ENCODE results near the gene ADAMTS6. TPM values are rescaled to one million over a fixed set of nuclear protein-coding genes. Genes with fewer than 3 reads are reported as not detected.

The ADAMTS6 gene
- polyA plus RNA-seq, 3 donors = 0.01 TPM; not detected in 2

GRCh38 chr5:65121880-65122436 is 359.8 kb downstream of the ADAMTS6 start:
- Mint-ChIP-seq H3K9me3 (peaks cover 2 to 20% (median 9%) of the 10 kb centered on the region in 7 donors), H3K27ac (no peak overlapping the region), H3K4me1 (no peaks in the 10 kb centered on the region), H3K4me3 (no peak overlapping the region), H3K27me3 (ENCODE audit: low read depth in 3 of 3) (peaks cover 0 to 2% (median 0%) of the 10 kb centered on the region in 3 donors), H3K36me3 (no peaks in the 10 kb centered on the region)
- Histone ChIP-seq H2AFZ (ENCODE audit: insufficient read depth, low read depth, low read length, poor library complexity, severe bottlenecking) (no peak overlapping the region), H3K4me1 (ENCODE audit: control insufficient read depth in 1 of 2, insufficient read depth in 2 of 2, low read length in 2 of 2) (no peaks in the 10 kb centered on the region), H4K20me1 (ENCODE audit: insufficient read depth, low read length) (no peaks in the 10 kb centered on the region), H3K4me3 (replicated peaks in 1 of 3; ENCODE audit: low read depth in 2 of 3, low read length in 3 of 3) (no peak overlapping the region), H3K27me3 (ENCODE audit: control insufficient read depth in 2 of 2, insufficient read depth in 2 of 2, low read length in 2 of 2) (no peaks in the 10 kb centered on the region), H3K27ac (ENCODE audit: low read depth in 1 of 2, low read length in 2 of 2) (no peak overlapping the region), H3K79me2 (ENCODE audit: insufficient read depth, low read length) (no peaks in the 10 kb centered on the region), H3K4me2 (replicated peaks; ENCODE audit: extremely low read depth, low read length, poor library complexity, severe bottlenecking) (no peak overlapping the region), H3K9me3 (replicated peaks in 1 of 2; ENCODE audit: control insufficient read depth in 1 of 2, insufficient read depth in 1 of 2, low read length in 2 of 2) (no peaks in the 10 kb centered on the region), H3K9ac (ENCODE audit: insufficient read depth, low read length, poor library complexity, severe bottlenecking) (no peak overlapping the region), H3K36me3 (replicated peaks in 1 of 2; ENCODE audit: control insufficient read depth in 1 of 2, insufficient read depth in 2 of 2, low read length in 2 of 2) (no peaks in the 10 kb centered on the region)
- 92% methylated on average over 4 of the region's 10 CpGs for WGBS (ENCODE audit: insufficient coverage)
- no peak for TF ChIP-seq CTCF (IDR thresholded peaks at IDR 0.05)
- DNase-seq = no peak
- intact Hi-C loops (cut with micrococcal nuclease) = no loop called here

GRCh38 chr5:65120371-65120967 is 361.3 kb downstream of the ADAMTS6 start:
- Histone ChIP-seq H3K4me2 (replicated peaks; ENCODE audit: extremely low read depth, low read length, poor library complexity, severe bottlenecking) (no peak overlapping the region), H3K4me1 (ENCODE audit: control insufficient read depth in 1 of 2, insufficient read depth in 2 of 2, low read length in 2 of 2) (no peaks in the 10 kb centered on the region), H3K27me3 (ENCODE audit: control insufficient read depth in 2 of 2, insufficient read depth in 2 of 2, low read length in 2 of 2) (no peaks in the 10 kb centered on the region), H2AFZ (ENCODE audit: insufficient read depth, low read depth, low read length, poor library complexity, severe bottlenecking) (no peak overlapping the region), H3K9ac (ENCODE audit: insufficient read depth, low read length, poor library complexity, severe bottlenecking) (no peak overlapping the region), H3K27ac (ENCODE audit: low read depth in 1 of 2, low read length in 2 of 2) (no peak overlapping the region), H3K4me3 (replicated peaks in 1 of 3; ENCODE audit: low read depth in 2 of 3, low read length in 3 of 3) (no peak overlapping the region), H4K20me1 (ENCODE audit: insufficient read depth, low read length) (no peaks in the 10 kb centered on the region), H3K79me2 (ENCODE audit: insufficient read depth, low read length) (no peaks in the 10 kb centered on the region), H3K36me3 (replicated peaks in 1 of 2; ENCODE audit: control insufficient read depth in 1 of 2, insufficient read depth in 2 of 2, low read length in 2 of 2) (no peaks in the 10 kb centered on the region), H3K9me3 (replicated peaks in 1 of 2; ENCODE audit: control insufficient read depth in 1 of 2, insufficient read depth in 1 of 2, low read length in 2 of 2) (peaks cover 0 to 3% of the 10 kb centered on the region in 2 donors)
- intact Hi-C loops (cut with micrococcal nuclease) = no loop called here
- peak overlapping the region in 1 of 7 donors; percentile 31 for H3K27ac Mint-ChIP-seq
- H3K36me3 Mint-ChIP-seq = no peaks in the 10 kb centered on the region
- peaks cover 2 to 24% (median 9%) of the 10 kb centered on the region in 7 donors for H3K9me3 Mint-ChIP-seq
- no peaks in the 10 kb centered on the region for H3K4me1 Mint-ChIP-seq
- no peak for TF ChIP-seq CTCF (IDR thresholded peaks at IDR 0.05)
- DNase-seq = no peak
- H3K4me3 Mint-ChIP-seq = no peak overlapping the region
- WGBS (ENCODE audit: insufficient coverage) = no CpG with 5 or more reads among the region's 2 CpGs
- peaks cover 0 to 2% (median 0%) of the 10 kb centered on the region in 3 donors for H3K27me3 Mint-ChIP-seq (ENCODE audit: low read depth in 3 of 3)

Measured in CD14-positive monocyte (primary cell).